ENCODE measurements around the gene NKX1-2.

DNA sequence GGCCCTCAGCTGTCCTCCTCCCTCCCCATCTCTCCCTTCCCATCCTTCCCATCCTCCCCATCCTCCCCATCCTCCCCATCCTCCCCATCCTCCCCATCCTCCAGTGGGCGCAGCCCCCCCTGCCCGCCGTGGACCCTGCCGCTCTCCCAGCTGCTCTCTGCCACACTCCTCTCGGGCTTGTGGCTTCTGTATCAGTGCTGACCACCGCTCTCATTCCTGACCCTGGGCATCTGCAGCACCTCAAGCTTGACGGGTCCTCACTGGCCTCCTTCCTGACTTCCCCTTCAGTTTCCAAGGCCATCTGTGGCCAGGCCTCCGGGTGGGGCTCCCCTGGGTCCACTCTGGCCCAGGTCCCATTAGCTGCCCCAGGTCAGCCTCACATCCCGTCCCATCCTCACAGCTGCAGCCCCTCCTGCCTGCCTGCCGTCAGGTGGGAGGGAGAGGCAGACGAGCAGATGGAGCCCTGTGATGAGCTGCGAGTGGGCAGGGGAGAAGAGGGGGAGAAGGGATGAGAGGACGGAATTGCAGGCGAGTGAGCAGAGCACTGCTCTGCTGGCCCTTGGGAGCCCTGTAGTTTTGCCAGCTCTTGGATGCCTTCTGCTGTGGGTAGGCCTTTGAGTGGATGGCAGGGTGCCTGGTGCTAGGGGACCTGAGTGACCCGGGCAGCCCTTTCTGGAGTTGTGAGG is 47.5 kb upstream of the NKX1-2 start:
- no peak for TF ChIP-seq CTCF (IDR thresholded peaks at IDR 0.05)
- TF ChIP-seq POLR2A (IDR thresholded peaks at IDR 0.05): no peak

Measured in breast epithelium (tissue), 3 donors.